ENCODE results near the gene LY86.
A peak's percentile ranks its signal among the peaks of the same experiment; 100 is the strongest.
"Not testable (repeated sequence)": the region's sequence is repeated elsewhere in the genome, so short reads cannot be mapped to it uniquely, and the experiment has no call there.

LY86 gene

GRCh38 chr6:6596529-6597328 is 8.2 kb downstream of the LY86 start:
- DNase-seq, result no peak

GRCh38 chr6:6597682-6598081 is 9.2 kb downstream of the LY86 start:
- no peak for DNase-seq

- DNase-seq, result no peak
Observed at GRCh38 chr6:6599468-6599873, 11.0 kb downstream of the LY86 start.

- no peak for DNase-seq
Observed at GRCh38 chr6:6600875-6601274, 12.4 kb downstream of the LY86 start.

GRCh38 chr6:6602262-6602661 is 13.7 kb downstream of the LY86 start:
- DNase-seq, result no peak

GRCh38 chr6:6603317-6603716 is 14.8 kb downstream of the LY86 start:
- DNase-seq, result no peak

GRCh38 chr6:6604015-6604414 is 15.5 kb downstream of the LY86 start:
- no peak for DNase-seq

- no peak for DNase-seq
Observed at GRCh38 chr6:6604566-6604965, 16.0 kb downstream of the LY86 start.

GRCh38 chr6:6605873-6606272 is 17.4 kb downstream of the LY86 start:
- DNase-seq, result no peak

GRCh38 chr6:6606391-6607030 is 18.0 kb downstream of the LY86 start:
- not testable (repeated sequence) for DNase-seq

GRCh38 chr6:6609450-6609849 is 20.9 kb downstream of the LY86 start:
- DNase-seq, result no peak

- DNase-seq, result no peak
Observed at GRCh38 chr6:6610031-6610591, 21.6 kb downstream of the LY86 start.

GRCh38 chr6:6611486-6611885 is 23.0 kb downstream of the LY86 start:
- DNase-seq, result no peak

GRCh38 chr6:6612308-6612707 is 23.8 kb downstream of the LY86 start:
- DNase-seq, result no peak

GRCh38 chr6:6613103-6613718 is 24.7 kb downstream of the LY86 start:
- not testable (repeated sequence) for DNase-seq

GRCh38 chr6:6614096-6614982 is 25.8 kb downstream of the LY86 start:
- peak in 1 of 2 donors; percentile 9 for DNase-seq

- DNase-seq, result no peak
Observed at GRCh38 chr6:6614983-6615349, 26.4 kb downstream of the LY86 start.

GRCh38 chr6:6616656-6617055 is 28.1 kb downstream of the LY86 start:
- DNase-seq, result no peak

- no peak for DNase-seq
Observed at GRCh38 chr6:6619021-6619794, 30.7 kb downstream of the LY86 start.

- DNase-seq, result no peak
Observed at GRCh38 chr6:6620766-6621425, 32.4 kb downstream of the LY86 start.

- DNase-seq, result no peak
Observed at GRCh38 chr6:6622501-6622900, 34.0 kb downstream of the LY86 start.
